GM10266 (cell line): ENCODE results near the gene TBL1Y.
"Not testable (repeated sequence)": the region's sequence is repeated elsewhere in the genome, so short reads cannot be mapped to it uniquely, and the experiment has no call there.

Source experiments
- DNase-seq: peaks from one replicate; pipeline ENCODE4 v3.0.0; 2012; ENCODE audit errors: extremely low spot score
- TF ChIP-seq, protein P1 (sequence below): IDR thresholded peaks from 2 replicates; pipeline ENCODE4 v1.5.1; 2012; ENCODE audit warnings: mild to moderate bottlenecking, low read depth; ENCODE audit not compliant: control insufficient read depth, insufficient read depth; ENCODE audit errors: missing control alignments

TBL1Y gene

DNA sequence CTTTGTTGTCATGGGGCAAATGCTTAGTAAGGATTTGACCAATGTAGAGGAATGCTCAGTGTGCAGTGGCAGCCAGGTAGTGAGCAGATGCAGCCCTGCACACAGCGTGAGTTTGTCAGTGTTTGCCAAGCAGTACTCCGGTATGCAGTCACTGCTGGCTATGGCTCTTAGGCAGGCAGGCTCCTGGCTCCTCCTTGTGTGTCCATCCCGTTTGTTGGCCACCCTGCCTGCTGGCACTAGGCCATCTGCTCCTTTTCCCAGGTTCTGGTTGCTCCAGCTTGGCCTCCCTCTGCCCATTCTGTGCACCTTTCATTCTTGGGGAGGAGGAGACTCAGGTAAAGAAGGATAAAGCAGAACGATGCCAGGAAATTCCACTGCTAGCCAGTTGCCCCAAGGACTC, 106.0 kb downstream of the TBL1Y start:
- DNase-seq = no peak
- TF ChIP-seq, protein P1, sequence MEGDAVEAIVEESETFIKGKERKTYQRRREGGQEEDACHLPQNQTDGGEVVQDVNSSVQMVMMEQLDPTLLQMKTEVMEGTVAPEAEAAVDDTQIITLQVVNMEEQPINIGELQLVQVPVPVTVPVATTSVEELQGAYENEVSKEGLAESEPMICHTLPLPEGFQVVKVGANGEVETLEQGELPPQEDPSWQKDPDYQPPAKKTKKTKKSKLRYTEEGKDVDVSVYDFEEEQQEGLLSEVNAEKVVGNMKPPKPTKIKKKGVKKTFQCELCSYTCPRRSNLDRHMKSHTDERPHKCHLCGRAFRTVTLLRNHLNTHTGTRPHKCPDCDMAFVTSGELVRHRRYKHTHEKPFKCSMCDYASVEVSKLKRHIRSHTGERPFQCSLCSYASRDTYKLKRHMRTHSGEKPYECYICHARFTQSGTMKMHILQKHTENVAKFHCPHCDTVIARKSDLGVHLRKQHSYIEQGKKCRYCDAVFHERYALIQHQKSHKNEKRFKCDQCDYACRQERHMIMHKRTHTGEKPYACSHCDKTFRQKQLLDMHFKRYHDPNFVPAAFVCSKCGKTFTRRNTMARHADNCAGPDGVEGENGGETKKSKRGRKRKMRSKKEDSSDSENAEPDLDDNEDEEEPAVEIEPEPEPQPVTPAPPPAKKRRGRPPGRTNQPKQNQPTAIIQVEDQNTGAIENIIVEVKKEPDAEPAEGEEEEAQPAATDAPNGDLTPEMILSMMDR = no peak

- TF ChIP-seq, protein P1 = no peak
Observed at GRCh38 chrY:7017244-7018080, 107.0 kb downstream of the TBL1Y start.

DNA sequence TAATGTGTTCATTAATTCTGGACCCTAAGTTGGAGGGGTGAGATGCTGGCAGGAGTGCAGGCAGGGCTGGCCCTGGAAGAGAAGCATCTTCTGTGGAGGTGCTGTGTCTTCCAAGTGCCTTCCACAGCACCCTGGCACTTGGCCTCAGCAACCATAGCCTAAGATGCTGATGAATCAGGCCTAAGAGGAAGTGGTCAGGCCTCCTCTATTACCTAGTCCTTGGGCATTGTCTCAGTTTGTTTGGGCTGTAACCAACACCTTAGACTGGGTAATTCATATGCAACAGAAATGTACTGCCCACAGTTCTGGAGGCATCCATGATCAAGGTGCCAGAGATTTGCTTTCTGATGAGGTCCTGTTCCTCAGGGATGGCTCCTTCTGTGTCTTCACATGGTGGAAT, 128.5 kb downstream of the TBL1Y start:
- no peak for DNase-seq
- TF ChIP-seq, protein P1 = no peak

More at GRCh38 chrY:7017244-7018080, 107.0 kb downstream of the TBL1Y start:
- DNase-seq = no peak

GRCh38 chrY:7040662-7041061, 130.2 kb downstream of the TBL1Y start:
- TF ChIP-seq, protein P1 = no peak
- no peak for DNase-seq

GRCh38 chrY:7041983-7042382, 131.5 kb downstream of the TBL1Y start:
- DNase-seq = no peak
- TF ChIP-seq, protein P1 = no peak

DNA sequence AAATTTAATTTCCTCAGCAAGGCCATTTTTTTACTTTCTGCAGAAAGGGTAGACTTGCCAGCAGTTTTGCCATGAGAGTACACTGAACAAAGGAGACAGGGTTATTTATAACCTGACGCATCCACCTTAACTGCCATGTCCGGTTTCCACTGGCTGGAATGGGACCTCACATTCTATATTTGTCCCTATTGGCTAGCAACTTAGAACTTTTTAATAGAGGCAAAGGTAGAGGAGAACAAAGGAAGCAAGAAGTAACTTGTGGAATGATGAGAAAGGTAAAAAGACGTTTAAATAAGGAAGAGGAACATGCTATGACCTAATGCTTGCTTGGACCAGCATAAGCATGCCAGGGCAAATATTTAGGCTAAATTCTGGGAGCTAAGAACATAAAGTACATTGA, 142.0 kb downstream of the TBL1Y start:
- not testable (repeated sequence) for DNase-seq

DNA sequence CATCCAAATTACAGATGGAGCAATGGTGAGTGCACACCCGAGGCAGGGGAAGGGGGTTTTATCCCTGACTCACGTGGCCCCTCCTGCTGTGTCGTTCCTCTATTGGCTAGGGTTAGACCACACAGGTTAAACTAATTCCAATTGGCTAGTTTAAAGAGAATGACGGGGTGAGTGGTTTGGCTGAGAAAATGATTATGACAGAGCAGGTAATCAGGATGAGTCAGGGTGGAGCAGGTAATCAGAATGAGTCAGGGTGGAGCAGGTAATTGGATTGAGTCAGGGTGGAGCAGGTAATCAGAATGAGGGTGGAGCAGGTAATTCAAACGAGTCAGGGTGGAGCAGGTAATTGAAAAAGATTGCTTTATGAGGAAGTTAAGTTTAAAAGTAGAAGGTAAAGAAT, 146.4 kb downstream of the TBL1Y start:
- DNase-seq = no peak
- TF ChIP-seq, protein P1 = no peak

GRCh38 chrY:7078725-7079124, 168.2 kb downstream of the TBL1Y start:
- TF ChIP-seq, protein P1 = no peak
- no peak for DNase-seq

- DNase-seq = not testable (repeated sequence)
Observed at GRCh38 chrY:7080548-7080947, 170.1 kb downstream of the TBL1Y start.
